Activated CD4-positive, alpha-beta T cell treated with anti-CD3 and anti-CD28 coated beads for 4 hours (primary cell): ENCODE measurements around the gene DNAH17.

ENCODE experiments used
- DNase-seq, 2 donors: peaks; one replicate each; pipeline ENCODE4 v3.0.0-alpha.2; 2020

Gene DNAH17

GRCh38 chr17:78408476-78409050 lies 168.6 kb downstream of the DNAH17 start:
- no peak for DNase-seq

GRCh38 chr17:78407387-78408000 lies 169.7 kb downstream of the DNAH17 start:
- DNase-seq, result no peak

GRCh38 chr17:78406920-78407319 lies 170.3 kb downstream of the DNAH17 start:
- DNase-seq, result no peak

- DNase-seq, result no peak
Measured at GRCh38 chr17:78406396-78406795, 170.8 kb downstream of the DNAH17 start.

- no peak for DNase-seq
Measured at GRCh38 chr17:78403822-78404221, 173.4 kb downstream of the DNAH17 start.

GRCh38 chr17:78401891-78402290 lies 175.3 kb downstream of the DNAH17 start:
- DNase-seq, result no peak

GRCh38 chr17:78401246-78401645 lies 175.9 kb downstream of the DNAH17 start:
- DNase-seq, result no peak

GRCh38 chr17:78400581-78401240 lies 176.5 kb downstream of the DNAH17 start:
- DNase-seq, result no peak

- DNase-seq, result no peak
Measured at GRCh38 chr17:78399693-78400144, 177.5 kb downstream of the DNAH17 start.

- DNase-seq, result no peak
Measured at GRCh38 chr17:78399028-78399692, 178.0 kb downstream of the DNAH17 start.

- DNase-seq, result no peak
Measured at GRCh38 chr17:78398390-78398789, 178.8 kb downstream of the DNAH17 start.

- no peak for DNase-seq
Measured at GRCh38 chr17:78397681-78398101, 179.5 kb downstream of the DNAH17 start.

GRCh38 chr17:78396441-78397337 lies 180.5 kb downstream of the DNAH17 start:
- no peak for DNase-seq

GRCh38 chr17:78395155-78395554 lies 182.0 kb downstream of the DNAH17 start:
- no peak for DNase-seq

GRCh38 chr17:78394209-78394608 lies 183.0 kb downstream of the DNAH17 start:
- no peak for DNase-seq

- DNase-seq, result no peak
Measured at GRCh38 chr17:78393575-78393974, 183.6 kb downstream of the DNAH17 start.

GRCh38 chr17:78392295-78392694 lies 184.9 kb downstream of the DNAH17 start:
- no peak for DNase-seq

GRCh38 chr17:78391843-78392242 lies 185.4 kb downstream of the DNAH17 start:
- DNase-seq, result no peak

- no peak for DNase-seq
Measured at GRCh38 chr17:78391051-78391431, 186.2 kb downstream of the DNAH17 start.

- DNase-seq, result no peak
Measured at GRCh38 chr17:78390241-78391050, 186.8 kb downstream of the DNAH17 start.

GRCh38 chr17:78387977-78388941 lies 188.9 kb downstream of the DNAH17 start:
- DNase-seq, result no peak
